Mucosa of rectum (tissue), 2 donors: ENCODE data around the gene SOD2.
"Not testable (repeated sequence)": the region's sequence is repeated elsewhere in the genome, so short reads cannot be mapped to it uniquely, and the experiment has no call there.

ENCODE experiments used
- H3K27ac ChIP-seq, 2 donors: one replicate each; pipeline ENCODE4 v1.7.0; 2013; ENCODE audit warnings: inconsistent platforms in 2 of 2, low read depth in 2 of 2, low read length in 2 of 2
- H3K27me3 ChIP-seq, 2 donors: one replicate each; pipeline ENCODE4 v1.7.0; 2013; ENCODE audit warnings: low read length in 2 of 2; ENCODE audit not compliant: control insufficient read depth in 2 of 2, insufficient read depth in 2 of 2
- H3K36me3 ChIP-seq, 2 donors: one replicate each; pipeline ENCODE4 v1.7.0; 2013; ENCODE audit warnings: low read length in 2 of 2; ENCODE audit not compliant: control insufficient read depth in 2 of 2, insufficient read depth in 2 of 2
- H3K4me1 ChIP-seq, 2 donors: one replicate each; pipeline ENCODE4 v1.7.0; 2013; ENCODE audit warnings: low read length in 2 of 2, mild to moderate bottlenecking in 1 of 2; ENCODE audit not compliant: control insufficient read depth in 2 of 2, insufficient read depth in 2 of 2
- H3K4me3 ChIP-seq, 2 donors: one replicate each; pipeline ENCODE4 v1.7.0; 2013; ENCODE audit warnings: low read length in 2 of 2
- H3K9ac ChIP-seq, 2 donors: one replicate each; pipeline ENCODE4 v1.7.0; 2013; ENCODE audit warnings: low read length in 2 of 2, low read depth in 1 of 2, mild to moderate bottlenecking in 1 of 2
- H3K9me3 ChIP-seq, 2 donors: one replicate each; pipeline ENCODE4 v1.7.0; 2013; ENCODE audit warnings: low read length in 2 of 2; ENCODE audit not compliant: control insufficient read depth in 2 of 2
- donor health status: healthy.
- donor health status: Normal muscosa, but diverticular disease.

SOD2 gene

DNA sequence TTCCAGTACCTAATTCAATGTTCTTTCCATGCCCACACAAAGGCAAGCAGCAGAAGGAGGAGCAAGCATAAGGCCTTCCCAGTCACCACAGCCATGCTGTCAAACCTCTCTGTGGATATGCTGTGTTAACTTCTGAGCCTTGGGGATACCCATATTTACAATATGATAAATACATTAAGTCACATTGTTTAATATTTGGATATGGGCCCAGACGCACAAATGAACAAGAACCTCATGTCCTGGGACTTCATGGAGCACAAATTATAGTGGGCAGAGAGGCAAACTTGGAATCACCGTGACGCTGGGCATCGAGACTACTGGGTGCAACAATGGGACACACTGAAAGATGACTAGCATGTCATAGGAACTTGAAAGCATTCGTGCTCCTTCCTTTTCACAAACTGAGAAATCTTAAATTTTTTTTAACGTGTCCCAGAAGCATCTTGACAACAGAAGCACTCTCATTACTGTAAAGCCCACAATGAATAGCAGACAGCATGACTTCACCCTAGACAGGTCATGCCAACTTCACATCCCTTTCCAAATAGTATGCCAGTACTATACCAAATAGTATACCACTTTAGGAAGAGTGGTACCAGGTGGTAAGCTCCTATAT, 16.0 kb downstream of the SOD2 start:
- Histone ChIP-seq H3K36me3 (peaks cover 11 to 17% of the 10 kb centered on the region in 2 donors), H3K9ac (no peak overlapping the region), H3K4me1 (no peaks in the 10 kb centered on the region), H3K9me3 (no peaks in the 10 kb centered on the region), H3K4me3 (no peak overlapping the region), H3K27me3 (no peaks in the 10 kb centered on the region), H3K27ac (no peak overlapping the region)

DNA sequence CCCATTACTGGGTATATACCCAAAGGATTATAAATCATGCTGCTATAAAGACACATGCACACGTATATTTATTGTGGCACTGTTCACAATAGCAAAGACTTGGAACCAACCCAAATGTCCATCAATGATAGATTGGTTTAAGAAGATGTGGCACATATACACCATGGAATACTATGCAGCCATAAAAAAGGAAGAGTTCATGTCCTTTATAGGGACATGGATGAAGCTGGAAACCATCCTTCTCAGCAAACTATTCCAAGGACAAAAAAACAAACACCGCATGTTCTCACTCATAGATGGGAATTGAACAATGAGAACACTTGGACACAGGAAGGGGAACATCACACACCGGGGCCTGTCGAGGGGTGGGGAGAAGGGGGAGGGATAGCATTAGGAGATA, 16.8 kb downstream of the SOD2 start:
- H3K9me3 ChIP-seq, H3K4me1 ChIP-seq, H3K4me3 ChIP-seq, H3K27me3 ChIP-seq, H3K27ac ChIP-seq, H3K9ac ChIP-seq: not testable (repeated sequence)
- peaks cover 7 to 12% of the 10 kb centered on the region in 2 donors for H3K36me3 ChIP-seq

DNA sequence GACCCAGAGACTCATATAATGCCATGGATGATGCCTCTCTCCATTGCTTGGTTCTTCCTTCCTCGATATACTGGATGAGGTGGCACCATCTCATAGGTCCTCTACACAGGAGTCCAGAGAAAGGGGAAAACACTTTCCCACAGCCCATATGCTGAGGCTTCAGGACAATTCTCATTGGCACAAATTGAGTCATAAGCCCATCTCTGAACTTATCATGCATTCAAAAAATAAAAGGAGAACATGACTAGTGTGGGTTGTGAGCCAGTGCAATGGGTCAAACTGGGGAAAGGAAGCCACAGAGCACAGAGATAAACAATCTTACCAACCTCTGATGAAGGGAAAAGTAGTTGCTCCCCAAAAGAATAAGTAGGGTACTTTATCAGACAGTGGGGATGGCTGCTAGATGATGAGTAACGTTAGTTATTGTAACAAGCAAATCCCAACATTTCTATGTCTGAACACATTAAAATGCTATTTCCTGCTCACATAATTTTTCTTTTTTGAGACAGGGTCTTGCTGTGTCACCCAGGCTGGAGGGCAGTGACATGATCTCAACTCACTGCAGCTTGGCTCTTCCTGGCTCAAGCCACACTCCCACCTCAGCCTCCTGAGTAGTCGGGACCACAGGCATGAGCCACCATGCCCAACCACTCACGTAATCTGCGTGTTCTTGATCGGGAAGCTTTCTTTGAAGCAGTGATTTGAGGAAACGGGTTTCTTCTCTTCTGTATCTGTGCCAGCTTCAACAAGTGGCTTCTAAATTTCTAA, 27.0 kb downstream of the SOD2 start:
- Histone ChIP-seq H3K36me3 (peaks cover 0 to 3% of the 10 kb centered on the region in 2 donors), H3K9me3 (no peaks in the 10 kb centered on the region), H3K27ac (no peak overlapping the region), H3K4me3 (no peak overlapping the region), H3K4me1 (no peaks in the 10 kb centered on the region), H3K9ac (no peak overlapping the region), H3K27me3 (no peaks in the 10 kb centered on the region)

DNA sequence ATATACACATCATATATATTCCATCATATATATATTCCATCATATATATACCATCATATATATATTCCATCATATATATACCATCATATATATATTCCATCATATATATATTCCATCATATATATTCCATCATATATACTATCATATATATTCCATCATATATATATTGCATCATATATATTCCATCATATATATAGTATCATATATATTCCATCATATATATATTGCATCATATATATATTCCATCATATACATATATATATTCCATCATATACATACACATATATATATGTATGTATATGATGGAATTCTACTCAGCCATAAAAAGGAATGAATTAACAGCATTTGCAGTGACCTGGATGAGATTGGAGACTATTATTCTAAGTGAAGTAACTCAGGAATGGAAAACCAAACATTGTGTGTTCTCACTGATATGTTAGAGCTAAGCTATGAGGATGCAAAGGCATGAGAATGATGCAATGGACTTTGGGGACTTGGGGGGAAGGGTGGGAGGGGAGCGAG, 29.6 kb downstream of the SOD2 start:
- H3K27ac ChIP-seq, H3K36me3 ChIP-seq, H3K27me3 ChIP-seq, H3K9ac ChIP-seq, H3K4me3 ChIP-seq, H3K9me3 ChIP-seq, H3K4me1 ChIP-seq: not testable (repeated sequence)

DNA sequence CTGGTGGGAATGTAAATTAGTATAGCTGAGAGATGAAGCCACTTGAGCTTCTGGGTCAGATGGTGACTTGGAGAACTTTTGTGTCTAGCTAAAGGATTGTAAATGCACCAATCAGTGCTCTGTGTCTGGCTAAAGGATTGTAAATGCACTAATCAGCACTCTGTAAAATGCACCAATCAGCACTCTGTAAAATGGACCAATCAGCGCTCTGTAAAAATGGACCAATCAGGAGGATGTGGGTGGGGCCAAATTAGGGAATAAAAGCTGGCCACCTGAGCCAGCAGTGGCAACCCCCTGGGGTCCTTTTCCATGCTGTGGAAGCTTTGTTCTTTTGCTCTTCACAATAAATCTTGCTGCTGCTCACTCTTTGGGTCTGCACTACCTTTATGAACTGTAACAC, 31.1 kb downstream of the SOD2 start:
- not testable (repeated sequence) for H3K27me3 ChIP-seq, H3K4me1 ChIP-seq, H3K27ac ChIP-seq, H3K9ac ChIP-seq, H3K9me3 ChIP-seq, H3K4me3 ChIP-seq, H3K36me3 ChIP-seq

DNA sequence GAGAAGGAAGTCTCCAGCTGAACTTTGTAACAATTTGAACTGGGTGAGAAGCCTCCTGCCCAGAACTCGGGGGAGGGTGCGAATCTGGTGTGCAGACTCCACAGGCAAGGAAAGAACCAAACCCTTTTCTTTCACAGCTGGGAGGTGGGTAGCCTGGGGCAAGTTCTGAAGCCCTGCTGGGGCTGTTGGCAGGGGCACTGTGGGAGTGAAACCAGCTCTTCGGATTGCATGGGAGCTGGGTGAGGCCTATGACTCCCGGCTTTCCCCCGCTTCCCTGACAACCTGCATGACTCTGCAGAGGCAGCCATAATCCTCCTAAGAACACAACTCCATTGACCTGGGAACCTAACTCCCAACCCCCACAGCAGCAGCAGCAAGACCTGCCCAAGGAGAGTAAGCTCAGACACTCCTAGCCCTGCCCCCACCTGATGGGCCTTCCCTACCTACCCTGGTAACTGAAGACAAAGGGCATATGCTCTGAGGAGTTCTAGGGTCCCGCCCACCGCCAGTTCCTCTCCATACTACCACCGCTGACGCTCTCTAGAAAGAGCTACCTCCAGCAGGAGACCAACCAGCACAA, 37.5 kb downstream of the SOD2 start:
- Histone ChIP-seq H3K36me3 (no peaks in the 10 kb centered on the region), H3K27ac (no peak overlapping the region)

DNA sequence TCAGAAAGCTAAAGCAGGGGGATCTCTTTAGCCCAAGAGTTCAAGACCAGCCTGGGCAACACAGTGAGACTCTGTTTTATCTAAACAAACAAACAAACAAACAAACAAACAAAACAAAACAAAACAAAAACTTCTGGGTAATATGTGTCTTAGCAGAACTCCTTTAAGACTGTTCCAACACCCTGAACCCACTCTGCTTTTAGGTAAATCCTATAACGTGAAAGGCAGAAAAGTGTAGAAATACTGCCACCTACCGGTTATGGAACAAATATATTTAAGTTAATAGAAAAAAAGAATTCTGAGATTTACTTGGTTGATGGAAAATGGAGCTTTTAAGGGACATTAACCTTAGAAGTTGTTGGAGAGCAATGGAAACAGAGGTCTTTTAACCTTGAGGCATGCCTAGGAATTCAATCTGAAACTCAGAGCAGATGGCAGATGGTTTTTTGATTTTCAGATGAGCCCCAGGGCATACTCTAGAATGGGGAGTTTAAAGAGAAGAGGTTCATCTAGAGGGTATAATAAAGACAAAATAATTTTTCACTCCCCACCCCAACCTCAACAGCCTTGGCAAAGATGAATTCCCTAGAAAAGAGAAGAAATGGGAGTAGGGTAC, 38.5 kb downstream of the SOD2 start:
- no peaks in the 10 kb centered on the region for H3K36me3 ChIP-seq
- H3K4me1 ChIP-seq: peaks cover 0 to 3% of the 10 kb centered on the region in 2 donors
- H3K4me3 ChIP-seq: no peak overlapping the region
- no peaks in the 10 kb centered on the region for H3K9me3 ChIP-seq
- no peak overlapping the region for H3K9ac ChIP-seq
- no peaks in the 10 kb centered on the region for H3K27me3 ChIP-seq
- no peak overlapping the region for H3K27ac ChIP-seq

More for the DNA sequence above, 37.5 kb downstream of the SOD2 start:
- Histone ChIP-seq H3K27me3 (no peaks in the 10 kb centered on the region), H3K9me3 (no peaks in the 10 kb centered on the region), H3K4me1 (peaks cover 0 to 3% of the 10 kb centered on the region in 2 donors), H3K9ac (no peak overlapping the region), H3K4me3 (no peak overlapping the region)

DNA sequence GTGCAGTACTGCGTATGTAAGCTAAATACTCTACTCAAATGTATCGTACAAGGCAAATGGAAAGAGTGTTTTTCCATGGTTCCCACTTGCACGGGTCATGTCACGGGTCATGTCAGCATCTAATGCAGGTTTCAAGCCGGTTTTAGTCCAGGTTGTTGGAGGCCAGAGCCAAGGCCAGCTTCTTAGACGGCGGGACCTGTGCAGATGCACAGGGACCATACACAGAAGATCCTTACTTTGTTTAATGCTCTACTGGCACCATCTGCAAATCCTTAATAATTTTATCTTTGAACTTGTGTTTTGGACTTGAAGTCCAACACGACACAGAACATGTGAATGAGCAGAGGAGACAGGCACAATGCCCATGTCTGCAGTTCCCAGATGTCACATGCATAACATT, 42.7 kb downstream of the SOD2 start:
- H3K4me1 ChIP-seq: peaks cover 0 to 3% of the 10 kb centered on the region in 2 donors
- no peaks in the 10 kb centered on the region for H3K9me3 ChIP-seq
- no peak overlapping the region for H3K9ac ChIP-seq
- no peak overlapping the region for H3K4me3 ChIP-seq
- no peaks in the 10 kb centered on the region for H3K27me3 ChIP-seq
- no peak overlapping the region for H3K27ac ChIP-seq
- no peaks in the 10 kb centered on the region for H3K36me3 ChIP-seq

DNA sequence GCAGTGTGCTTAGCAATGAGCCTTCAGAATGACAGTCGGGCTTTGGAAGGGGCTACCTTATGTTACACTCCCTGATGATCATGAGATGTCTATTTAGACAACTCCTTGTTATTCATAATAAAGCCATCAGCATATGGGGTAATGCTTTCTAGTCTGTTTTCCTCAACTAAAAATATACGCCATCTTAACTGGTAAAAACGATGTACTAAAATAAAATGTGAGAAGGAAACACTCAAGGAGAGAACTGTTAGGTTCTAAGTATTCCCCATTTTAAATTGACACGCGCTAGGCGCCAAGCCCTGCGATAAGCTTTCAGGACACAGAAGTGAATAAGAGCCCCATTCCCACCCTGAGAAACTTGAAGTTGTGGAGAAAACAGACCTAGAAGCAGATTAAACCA, 43.6 kb downstream of the SOD2 start:
- H3K9me3 ChIP-seq: no peaks in the 10 kb centered on the region
- no peak overlapping the region for H3K27ac ChIP-seq
- H3K36me3 ChIP-seq: no peaks in the 10 kb centered on the region
- no peak overlapping the region for H3K9ac ChIP-seq
- no peaks in the 10 kb centered on the region for H3K27me3 ChIP-seq
- no peak overlapping the region for H3K4me3 ChIP-seq
- no peaks in the 10 kb centered on the region for H3K4me1 ChIP-seq

DNA sequence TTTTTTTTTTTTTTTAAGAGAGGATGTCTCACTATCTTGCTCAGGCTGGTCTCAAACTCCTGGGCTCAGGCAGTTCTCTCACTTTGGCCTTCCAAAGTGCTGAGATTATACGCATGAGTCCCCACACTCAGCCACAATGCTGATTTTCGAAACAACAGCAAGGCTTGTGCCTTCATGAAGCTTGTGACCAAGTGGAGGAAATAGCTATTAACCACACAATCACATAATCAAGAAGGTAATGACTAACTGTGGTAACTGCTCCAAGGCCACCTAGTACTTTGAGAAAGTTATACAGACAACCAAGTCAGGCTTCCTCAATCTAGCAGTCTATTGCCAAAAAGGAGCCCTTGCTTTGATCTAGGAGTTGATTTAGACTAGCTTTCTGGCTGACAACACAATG, 46.3 kb downstream of the SOD2 start:
- no peak overlapping the region for H3K4me3 ChIP-seq
- H3K27me3 ChIP-seq: no peaks in the 10 kb centered on the region
- H3K9ac ChIP-seq: no peak overlapping the region
- no peaks in the 10 kb centered on the region for H3K4me1 ChIP-seq
- no peak overlapping the region for H3K27ac ChIP-seq
- no peaks in the 10 kb centered on the region for H3K9me3 ChIP-seq
- H3K36me3 ChIP-seq: no peaks in the 10 kb centered on the region
